NCI-H510A (cell line): ENCODE data around the gene ALMS1.
"Not testable (repeated sequence)": the region's sequence is repeated elsewhere in the genome, so short reads cannot be mapped to it uniquely, and the experiment has no call there.

Experiments used
- DNase-seq: peaks from one replicate; lab custom pipeline; 2025; lab: John Stamatoyannopoulos, UW

The ALMS1 gene

GRCh38 chr2:73402386-73403103, 16.9 kb downstream of the ALMS1 start:
- no peak for DNase-seq

DNA sequence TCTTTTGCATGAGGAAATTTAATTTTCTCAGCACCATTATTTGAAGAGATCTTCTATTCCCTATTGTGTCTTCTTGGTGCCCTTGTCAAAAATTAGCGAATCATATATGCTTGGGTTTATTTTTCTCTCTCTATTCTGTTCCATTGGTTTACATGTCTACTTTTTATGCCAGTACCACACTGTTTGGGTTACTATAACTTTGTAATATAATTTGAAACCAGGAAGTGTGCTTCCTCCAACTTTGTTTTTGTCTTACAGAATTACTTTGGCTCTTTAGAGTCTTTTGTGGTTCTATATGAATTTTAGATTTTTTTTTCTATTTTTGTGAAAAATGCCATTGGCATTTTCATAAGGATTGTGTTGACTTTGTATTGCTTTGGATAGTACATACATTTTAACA, 17.6 kb downstream of the ALMS1 start:
- DNase-seq: no peak

GRCh38 chr2:73404409-73404808, 18.8 kb downstream of the ALMS1 start:
- DNase-seq: no peak

GRCh38 chr2:73406996-73407395, 21.4 kb downstream of the ALMS1 start:
- no peak for DNase-seq

DNA sequence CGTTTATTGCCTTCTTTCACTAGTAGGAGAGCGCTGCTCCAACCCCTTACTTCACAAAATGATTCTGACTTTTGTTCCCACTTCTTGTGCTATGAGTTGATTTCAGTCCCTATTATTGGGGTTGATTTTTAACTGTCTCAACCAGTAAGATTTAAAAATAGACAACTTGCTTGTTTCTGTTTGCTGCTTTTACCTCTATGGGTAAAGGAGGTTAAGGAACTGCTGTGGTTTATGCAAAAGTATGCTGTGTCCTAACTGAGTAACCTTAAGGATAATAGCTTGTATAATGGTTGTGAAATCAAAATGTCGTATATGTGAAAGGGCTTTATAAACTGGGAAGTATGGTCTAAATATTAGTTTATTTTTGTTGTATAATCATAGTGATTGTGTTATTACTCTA, 22.6 kb downstream of the ALMS1 start:
- no peak for DNase-seq

- DNase-seq: no peak
Observed at GRCh38 chr2:73414696-73415095, 29.1 kb downstream of the ALMS1 start.

GRCh38 chr2:73415906-73416305, 30.3 kb downstream of the ALMS1 start:
- DNase-seq: no peak

DNA sequence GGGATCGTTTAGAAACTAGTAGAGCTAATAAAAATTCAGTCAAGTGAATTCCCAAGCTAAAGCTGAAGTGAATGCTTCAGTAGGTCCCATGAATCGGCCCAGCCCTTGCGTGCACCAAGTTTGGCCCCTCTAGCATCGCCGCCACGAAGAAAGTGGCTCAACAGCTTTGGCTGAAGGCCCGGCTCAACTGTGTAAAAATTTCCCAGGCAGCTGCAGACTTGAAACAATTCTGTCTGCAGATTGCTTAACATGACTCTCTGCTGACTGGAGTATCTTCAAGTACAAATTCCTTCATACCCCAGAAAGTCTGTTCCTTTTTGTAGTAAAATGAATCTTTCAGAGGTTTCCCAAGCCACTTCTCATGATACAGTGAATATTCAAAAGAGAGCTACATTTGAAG, 32.7 kb downstream of the ALMS1 start:
- no peak for DNase-seq

DNA sequence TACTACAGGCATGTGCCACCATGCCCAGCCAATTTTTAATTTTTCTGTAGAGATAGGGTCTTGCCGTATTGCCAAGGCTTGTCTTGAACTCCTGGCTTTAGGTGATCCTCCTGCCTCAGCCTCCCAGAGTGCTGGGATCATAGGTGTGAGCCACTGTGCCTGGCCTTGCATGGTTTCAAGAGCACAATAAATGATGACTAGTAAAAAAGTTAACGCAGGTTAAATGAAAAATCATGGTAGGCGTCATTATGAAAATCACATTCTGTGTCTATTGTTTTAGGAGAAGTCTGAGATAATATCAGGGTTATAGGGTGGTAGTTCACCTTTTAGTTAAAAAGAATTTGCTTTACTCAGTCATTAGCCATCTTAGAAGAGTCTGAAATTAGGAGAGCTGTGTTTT, 38.3 kb downstream of the ALMS1 start:
- DNase-seq: no peak

DNA sequence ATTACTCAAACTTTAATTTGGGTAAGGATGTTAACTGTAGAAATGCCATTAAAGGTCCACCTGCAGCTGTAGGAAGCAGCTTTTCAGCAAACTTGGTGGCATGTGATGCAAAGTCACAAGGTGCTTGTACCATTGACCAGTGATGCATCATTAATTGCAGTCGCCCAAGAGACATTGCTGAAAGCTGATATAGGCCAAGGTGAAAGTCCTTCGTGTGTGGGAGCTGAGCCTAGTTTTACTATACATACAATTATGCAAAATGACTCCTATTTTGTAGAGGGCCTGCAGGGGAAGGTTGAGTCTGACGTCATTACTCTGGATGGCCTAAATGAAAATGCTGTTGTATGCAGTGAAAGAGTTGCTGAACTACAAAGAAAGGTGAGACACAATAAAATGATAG, 40.5 kb downstream of the ALMS1 start:
- no peak for DNase-seq

- no peak for DNase-seq
Observed at GRCh38 chr2:73436019-73436418, 50.4 kb downstream of the ALMS1 start.

- no peak for DNase-seq
Observed at GRCh38 chr2:73444202-73444601, 58.6 kb downstream of the ALMS1 start.

GRCh38 chr2:73448856-73449255, 63.2 kb downstream of the ALMS1 start:
- no peak for DNase-seq

GRCh38 chr2:73449404-73449803, 63.8 kb downstream of the ALMS1 start:
- DNase-seq: no peak

DNA sequence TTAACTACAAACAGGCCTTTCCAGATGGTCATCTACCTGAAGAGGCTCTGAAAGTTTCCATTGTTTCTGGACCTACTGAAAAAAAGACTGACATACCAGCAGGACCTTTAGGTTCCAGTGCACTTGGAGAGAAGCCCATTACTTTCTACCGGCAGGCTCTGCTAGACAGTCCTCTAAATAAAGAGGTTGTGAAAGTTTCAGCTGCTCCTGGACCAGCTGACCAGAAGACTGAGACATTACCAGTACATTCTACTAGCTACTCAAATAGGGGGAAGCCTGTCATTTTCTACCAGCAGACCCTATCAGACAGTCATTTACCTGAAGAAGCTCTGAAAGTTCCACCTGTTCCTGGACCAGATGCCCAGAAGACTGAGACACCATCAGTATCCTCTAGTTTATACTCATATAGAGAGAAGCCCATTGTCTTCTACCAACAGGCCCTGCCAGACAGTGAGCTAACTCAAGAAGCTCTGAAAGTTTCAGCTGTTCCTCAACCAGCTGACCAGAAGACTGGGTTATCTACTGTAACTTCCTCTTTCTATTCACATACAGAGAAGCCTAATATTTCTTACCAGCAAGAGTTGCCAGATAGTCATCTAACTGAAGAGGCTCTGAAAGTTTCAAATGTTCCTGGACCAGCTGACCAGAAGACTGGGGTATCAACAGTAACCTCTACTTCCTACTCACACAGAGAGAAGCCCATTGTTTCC, 65.8 kb downstream of the ALMS1 start:
- DNase-seq: no peak

DNA sequence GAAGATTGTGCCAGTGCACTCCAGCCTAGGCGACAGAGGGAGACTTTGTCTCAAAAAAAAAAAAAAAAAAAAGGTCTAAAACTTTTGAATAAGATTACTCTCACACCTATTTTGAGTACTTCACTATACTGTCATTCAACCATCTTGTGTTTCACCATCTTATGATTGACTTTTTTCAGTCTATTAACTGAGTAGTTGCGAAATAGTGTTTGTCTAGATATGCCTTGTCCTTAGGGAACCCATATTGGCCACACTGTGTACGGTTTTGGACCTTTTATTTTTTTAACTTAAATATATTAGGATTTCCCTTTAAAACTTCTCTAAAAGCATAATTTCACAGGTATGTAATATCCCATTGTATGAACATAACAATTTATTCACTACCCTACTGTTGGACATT, 72.3 kb downstream of the ALMS1 start:
- no peak for DNase-seq

- DNase-seq: not testable (repeated sequence)
Observed at GRCh38 chr2:73462388-73462787, 76.8 kb downstream of the ALMS1 start.

- no peak for DNase-seq
Observed at GRCh38 chr2:73468376-73468775, 82.7 kb downstream of the ALMS1 start.

DNA sequence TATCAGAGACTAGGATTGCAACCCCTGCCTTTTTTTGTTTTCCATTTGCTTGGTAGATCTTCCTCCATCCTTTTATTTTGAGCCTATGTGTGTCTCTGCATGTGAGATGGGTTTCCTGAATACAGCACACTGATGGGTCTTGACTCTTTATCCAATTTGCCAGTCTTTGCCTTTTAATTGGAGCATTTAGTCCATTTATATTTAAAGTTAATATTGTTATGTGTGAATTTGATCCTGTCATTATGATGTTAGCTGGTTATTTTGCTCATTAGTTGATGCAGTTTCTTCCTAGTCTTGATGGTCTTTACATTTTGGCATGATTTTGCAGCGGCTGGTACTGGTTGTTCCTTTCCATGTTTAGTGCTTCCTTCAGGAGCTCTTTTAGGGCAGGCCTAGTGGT, 98.2 kb downstream of the ALMS1 start:
- not testable (repeated sequence) for DNase-seq

- no peak for DNase-seq
Observed at GRCh38 chr2:73487112-73487657, 101.5 kb downstream of the ALMS1 start.

GRCh38 chr2:73488079-73488478, 102.4 kb downstream of the ALMS1 start:
- DNase-seq: no peak

DNA sequence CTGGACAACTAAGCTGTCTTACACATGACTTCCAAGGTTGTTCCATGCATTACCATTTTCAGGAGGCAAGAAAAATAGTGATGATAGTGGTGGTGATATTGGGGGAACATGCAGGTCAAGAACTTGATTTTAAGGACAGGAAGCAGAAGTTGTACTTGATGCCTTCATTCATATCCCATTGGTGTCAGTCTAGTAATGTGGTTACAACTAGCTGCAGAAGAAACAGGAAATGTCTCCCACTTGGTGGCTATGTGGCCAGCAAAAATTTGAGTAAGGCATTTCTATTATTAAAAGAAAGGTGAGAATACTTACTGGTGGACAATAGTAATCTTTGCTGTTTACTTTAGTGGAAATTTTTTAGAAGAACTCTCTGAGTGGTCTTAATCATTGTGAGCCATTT, 103.4 kb downstream of the ALMS1 start:
- no peak for DNase-seq

DNA sequence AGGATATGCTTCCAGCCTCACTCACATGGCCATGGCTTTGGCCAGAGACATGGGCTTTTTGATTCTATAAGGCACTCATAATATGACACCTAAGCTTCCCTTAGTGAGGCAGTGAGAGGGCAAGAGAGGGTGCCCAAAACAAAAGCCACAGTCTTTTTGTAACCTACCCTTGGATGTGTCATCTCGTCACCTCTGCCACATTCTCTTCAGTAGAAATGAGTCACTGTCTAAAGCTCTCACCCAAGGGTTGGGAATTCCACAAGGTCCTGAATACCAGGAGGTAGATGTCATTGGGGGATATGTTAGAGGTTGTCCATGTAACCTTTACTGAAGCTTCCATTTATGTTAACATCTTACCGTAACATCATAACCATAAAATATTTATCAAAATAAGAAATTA, 108.4 kb downstream of the ALMS1 start:
- no peak for DNase-seq
